GM19351 (cell line): ENCODE measurements around the gene CHRNG.

Source experiments
- ATAC-seq: cut with Tn5 transposase; IDR thresholded peaks from one replicate; pipeline ENCODE4 v1.9.1; 2021; ENCODE audit warnings: mild to moderate bottlenecking, moderate library complexity; ENCODE audit not compliant: unreplicated experiment

The CHRNG gene

GRCh38 chr2:232505856-232506255 lies 33.6 kb upstream of the CHRNG start:
- no peak for ATAC-seq

DNA sequence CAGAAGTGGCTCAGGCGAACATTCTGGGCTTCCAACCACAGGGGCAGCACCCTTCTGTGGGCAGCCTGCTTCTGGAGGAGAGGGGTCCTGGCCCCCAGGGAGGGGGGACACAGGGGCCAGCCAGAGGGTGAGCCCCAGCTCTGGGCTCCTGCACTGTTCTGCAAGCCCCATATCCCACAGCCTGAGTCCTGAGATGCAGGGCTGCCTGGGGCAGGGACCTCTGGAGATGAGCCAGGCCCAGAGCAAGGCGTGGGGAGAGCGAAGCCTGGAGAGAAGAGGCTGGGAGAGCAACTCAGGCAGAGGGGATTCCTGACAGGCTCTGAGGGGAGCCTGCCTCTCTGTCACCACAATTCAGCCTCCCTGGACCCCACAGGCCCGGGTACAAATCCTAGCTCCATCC lies 32.8 kb upstream of the CHRNG start:
- no peak for ATAC-seq

DNA sequence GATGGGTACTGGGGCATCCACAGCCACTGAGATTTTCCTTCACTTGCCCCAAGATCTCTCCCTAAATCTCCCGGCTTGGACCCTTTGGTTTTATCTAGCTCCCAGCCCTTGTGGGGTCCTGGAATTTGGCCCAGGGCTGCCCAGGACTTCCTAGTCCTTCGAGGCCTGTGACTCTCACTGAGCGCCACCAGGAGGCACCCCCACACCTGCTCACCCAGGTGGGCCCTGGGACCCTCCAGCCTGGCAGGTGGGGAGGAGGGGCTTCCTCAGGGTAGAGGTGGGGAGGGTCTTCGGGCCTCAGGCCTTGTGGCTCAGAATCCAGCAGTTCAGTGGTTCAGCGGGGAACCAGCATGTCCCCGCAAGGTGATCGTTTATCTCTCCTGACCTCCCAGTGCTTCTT lies 31.2 kb upstream of the CHRNG start:
- no peak for ATAC-seq

DNA sequence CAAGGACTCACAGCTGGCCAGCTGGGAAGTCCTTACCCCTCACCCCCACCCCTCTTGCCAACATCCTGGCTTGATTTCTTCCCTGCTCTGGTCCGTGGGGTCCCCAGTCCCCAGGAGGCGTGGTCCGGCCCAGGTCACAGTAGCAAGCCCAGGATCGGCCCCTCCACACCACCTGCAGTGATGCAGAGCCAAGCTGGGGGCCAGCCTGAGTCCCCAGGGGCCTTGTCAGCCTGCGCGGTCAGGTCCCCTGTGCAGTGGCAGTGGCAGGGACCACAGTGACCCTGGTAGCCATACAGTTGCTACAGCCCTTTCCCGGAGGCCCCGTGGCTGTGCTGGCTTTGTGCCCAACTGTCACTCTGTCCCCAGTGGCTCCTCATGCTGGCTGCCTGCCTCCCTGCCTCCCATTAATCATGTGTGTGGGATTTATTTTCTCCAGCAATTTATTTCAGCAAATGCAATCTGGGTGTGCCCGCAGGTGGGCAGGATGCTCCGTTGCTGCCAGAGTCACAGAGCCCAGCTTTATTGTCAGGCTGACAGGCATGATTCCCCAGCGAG lies 28.1 kb upstream of the CHRNG start:
- no peak for ATAC-seq

DNA sequence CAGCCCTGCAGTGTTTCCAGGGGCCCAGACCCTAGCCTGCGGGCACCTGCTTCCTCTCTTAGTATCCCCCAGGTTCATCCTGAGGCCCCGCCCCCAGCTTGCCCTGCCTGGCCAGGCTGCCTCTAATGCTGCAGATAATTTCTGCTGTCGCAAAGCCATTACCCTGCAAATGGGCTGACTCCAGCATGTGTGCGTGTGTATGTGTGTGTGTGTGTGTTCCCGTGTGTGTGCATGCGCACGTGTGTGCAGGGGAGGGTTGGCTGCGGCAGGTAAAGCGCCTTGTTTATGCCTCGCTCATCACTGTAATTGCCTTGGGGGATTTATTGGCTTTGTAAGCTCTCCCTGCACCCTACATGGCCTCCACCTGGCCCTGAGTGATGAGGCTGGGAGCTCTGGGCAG lies 26.9 kb upstream of the CHRNG start:
- ATAC-seq = no peak

GRCh38 chr2:232513353-232513752 lies 26.1 kb upstream of the CHRNG start:
- no peak for ATAC-seq

- ATAC-seq = no peak
Measured at GRCh38 chr2:232515639-232516038, 23.9 kb upstream of the CHRNG start.

DNA sequence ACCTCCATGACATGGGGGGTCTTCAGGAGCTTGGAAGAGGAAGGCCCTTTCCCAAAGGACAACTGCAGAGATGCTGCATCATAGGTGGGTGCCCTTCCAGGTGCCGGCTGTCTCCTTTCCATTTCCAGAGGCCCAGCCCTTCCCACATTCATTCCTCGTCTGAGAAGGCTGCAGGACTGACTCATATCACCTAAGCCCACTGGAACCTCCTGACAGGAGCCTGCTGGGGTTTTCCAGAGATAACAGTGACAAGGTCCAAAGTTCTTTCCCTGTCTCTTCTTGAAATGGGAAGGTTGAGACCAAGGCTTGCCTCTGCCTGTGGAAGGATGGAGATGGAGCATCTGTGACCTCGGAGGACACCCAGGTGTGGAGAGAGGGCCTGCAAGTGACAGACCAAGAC lies 22.9 kb upstream of the CHRNG start:
- no peak for ATAC-seq

GRCh38 chr2:232518844-232519243 lies 20.6 kb upstream of the CHRNG start:
- no peak for ATAC-seq

DNA sequence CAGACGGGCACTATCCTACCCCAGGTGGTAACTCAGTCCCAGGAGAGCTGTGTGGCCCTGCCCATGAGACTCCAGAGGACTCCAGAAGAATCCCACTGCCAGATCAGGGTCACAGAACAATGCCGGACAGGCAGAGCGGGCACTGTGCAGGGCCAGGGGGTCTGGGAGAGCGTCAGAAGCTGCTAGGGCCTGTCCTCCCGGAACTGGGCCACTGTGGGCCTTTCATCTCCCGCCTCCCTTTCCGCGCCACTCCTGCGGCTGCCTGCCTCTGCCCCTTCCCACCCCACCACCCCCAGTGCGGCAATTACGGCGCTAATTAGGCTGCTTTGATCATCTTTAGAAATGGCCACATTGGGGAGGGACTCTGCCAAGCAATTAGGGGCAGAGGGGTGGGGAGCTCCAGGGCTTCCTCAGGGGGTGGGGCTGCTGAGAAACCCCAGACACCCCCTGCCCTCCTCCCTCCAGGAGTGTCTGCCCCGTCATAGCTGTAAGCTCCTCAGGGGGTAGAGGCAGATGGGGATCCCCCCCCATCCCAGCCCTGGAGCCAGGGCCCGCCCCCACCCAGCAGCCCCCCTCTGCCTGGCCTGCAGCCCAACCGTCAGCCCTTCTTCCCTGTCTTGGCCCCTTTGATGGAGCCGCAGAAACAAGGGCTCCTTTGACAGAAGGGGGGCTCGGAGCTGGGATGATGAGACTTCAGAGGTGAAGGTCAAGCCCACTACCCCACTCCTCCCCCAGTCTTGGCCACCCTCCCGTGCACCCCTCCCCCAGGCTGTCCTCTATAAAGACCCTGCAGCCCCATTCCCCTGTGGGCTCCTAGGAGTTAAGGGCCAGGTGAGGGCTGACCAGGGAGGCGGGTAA lies 19.7 kb upstream of the CHRNG start, which contains the start of gene PRSS56:
Gene PRSS56, plus strand, starts transcription at position 808 of the 858 bp plus-strand sequence. CDS start 211 bp downstream, outside the sequence.
- no peak for ATAC-seq

- ATAC-seq = no peak
Measured at GRCh38 chr2:232520489-232520888, 19.0 kb upstream of the CHRNG start.

GRCh38 chr2:232521098-232521497 lies 18.4 kb upstream of the CHRNG start:
- no peak for ATAC-seq

DNA sequence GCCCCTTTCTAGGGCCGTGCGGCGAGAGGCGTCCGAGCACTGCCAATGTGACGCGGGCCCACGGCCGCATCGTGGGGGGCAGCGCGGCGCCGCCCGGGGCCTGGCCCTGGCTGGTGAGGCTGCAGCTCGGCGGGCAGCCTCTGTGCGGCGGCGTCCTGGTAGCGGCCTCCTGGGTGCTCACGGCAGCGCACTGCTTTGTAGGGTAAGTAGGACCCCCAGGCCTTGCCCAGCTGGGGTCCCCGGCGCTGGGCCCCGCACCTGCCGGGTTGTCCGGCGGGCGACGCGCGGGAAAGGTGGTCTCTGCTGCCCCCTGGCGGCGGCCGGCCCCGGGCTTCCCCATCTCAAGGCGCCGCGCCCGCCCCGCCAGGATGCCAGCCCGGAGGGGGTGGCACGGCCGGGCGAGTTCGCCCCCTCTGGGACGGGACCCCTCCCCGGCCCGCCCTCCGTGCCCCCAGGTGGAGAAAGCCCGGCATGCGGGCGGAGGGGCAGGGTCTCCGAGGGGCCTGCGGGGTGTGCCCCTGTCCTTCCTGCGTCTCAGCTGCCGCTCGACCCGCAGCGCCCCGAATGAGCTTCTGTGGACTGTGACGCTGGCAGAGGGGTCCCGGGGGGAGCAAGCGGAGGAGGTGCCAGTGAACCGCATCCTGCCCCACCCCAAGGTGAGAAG lies 17.4 kb upstream of the CHRNG start:
- ATAC-seq = peak; percentile 45

DNA sequence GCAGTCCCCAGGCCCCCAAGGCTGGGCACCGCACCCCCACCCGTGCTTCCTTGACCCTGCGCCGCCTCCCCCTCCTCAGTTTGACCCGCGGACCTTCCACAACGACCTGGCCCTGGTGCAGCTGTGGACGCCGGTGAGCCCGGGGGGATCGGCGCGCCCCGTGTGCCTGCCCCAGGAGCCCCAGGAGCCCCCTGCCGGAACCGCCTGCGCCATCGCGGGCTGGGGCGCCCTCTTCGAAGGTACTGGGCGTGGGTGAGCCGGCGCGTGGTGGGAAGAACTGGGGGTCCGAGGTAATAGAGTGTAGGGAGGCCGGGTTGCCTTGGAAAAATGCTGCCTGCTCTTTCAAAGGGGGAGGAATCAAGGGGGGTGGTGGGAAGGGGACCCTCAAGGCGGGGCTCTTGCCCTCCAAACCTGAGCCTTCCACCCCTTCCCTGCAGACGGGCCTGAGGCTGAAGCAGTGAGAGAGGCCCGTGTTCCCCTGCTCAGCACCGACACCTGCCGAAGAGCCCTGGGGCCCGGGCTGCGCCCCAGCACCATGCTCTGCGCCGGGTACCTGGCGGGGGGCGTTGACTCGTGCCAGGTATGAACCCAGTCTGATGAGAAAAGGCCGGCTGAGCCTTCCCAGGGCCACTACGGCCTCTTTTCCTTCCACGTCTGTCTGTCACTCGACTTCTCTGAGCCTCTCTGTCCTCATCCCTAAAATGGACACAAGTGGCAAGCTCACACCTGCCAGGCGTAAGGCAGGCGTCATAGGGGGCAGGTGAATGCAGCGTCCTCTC lies 16.7 kb upstream of the CHRNG start:
- no peak for ATAC-seq

GRCh38 chr2:232523402-232523681 lies 16.1 kb upstream of the CHRNG start:
- ATAC-seq = no peak

DNA sequence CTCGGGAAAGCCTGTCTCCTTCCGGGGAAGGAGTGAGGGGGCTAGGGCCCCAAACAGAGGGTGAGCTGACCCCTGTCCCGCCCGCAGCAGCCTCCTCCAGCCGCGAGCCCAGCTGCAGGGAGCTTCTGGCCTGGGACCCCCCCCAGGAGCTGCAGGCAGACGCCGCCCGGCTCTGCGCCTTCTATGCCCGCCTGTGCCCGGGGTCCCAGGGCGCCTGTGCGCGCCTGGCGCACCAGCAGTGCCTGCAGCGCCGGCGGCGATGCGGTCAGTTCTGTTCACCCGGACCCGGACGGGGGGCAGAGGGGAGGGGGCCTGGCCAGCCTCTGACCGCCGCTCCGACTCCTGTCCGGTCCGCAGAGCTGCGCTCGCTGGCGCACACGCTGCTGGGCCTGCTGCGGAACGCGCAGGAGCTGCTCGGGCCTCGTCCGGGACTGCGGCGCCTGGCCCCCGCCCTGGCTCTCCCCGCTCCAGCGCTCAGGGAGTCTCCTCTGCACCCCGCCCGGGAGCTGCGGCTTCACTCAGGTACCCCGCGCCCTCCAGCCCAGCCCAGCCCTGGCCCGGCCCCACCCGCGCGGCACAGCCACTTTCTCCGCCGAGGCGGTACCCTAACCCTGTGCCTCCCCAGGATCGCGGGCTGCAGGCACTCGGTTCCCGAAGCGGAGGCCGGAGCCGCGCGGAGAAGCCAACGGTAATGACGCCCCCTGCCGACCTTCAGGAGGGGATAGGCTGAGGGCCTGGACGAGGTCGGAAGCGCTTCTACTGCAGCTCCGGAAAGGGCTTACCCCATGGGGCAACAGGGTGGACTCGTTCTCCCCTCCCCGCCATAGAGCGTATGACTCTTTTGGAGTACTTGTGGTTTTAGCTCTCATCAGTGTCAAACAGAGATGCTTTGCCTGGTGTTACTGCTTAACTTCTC lies 15.6 kb upstream of the CHRNG start:
- no peak for ATAC-seq

DNA sequence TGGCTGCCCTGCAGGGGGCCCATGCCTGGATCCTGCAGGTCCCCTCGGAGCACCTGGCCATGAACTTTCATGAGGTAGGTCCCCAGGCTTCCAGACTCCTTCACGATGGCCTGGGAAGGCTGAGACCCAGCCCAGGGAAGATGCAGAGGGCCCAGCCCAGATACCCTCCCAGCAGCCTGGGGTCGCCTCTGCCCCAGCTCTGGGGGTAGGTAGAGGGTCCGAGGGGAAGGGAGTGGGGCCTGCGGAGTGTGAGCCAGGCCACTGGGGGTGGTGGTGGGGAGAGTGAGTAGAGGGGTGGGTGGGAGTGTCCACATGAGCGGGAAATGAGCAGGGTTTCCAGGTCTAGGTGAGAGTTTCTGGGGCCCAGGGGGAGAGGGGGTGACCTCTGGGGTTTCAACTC lies 14.7 kb upstream of the CHRNG start:
- no peak for ATAC-seq

DNA sequence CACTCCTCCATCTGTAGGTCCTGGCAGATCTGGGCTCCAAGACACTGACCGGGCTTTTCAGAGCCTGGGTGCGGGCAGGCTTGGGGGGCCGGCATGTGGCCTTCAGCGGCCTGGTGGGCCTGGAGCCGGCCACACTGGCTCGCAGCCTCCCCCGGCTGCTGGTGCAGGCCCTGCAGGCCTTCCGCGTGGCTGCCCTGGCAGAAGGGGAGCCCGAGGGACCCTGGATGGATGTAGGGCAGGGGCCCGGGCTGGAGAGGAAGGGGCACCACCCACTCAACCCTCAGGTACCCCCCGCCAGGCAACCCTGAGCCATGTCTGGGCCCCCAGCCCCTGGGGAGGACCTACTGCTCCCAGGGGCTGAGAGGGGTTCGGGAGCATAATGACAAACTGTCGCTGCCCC lies 14.3 kb upstream of the CHRNG start:
- no peak for ATAC-seq

DNA sequence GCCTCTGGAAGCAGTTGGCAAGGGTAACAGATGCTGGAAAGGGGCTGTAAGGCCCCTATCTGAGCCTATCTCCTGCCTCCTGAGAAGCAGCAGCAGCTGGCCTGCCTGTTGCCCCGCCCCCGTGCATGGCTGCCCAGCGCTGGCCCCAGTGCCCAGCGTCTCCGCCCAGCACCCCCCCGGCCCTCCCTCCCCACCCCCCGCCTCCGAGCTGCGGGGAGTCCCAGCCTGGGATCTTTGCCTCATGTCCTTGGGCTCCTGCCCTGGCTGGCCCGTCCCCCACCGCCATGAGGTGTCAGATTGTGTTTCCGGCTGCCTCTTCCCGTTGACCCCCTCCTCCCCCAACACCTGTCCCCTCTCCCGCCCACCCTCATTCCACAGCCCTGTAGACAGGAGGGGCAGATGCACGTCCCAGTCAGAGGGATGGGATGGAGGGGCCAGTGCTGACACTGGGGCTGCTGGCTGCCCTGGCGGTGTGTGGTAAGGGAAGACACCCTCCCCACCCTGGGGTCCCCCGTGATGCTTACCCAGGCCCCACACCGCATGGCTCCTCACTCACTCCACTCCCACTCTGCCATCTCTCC lies 13.6 kb upstream of the CHRNG start, which contains the start of gene CHRND:
Gene CHRND, plus strand, starts transcription at position 370 of the 581 bp plus-strand sequence. Its CDS starts 56 bp downstream, at position 426.
- ATAC-seq = no peak

- no peak for ATAC-seq
Measured at GRCh38 chr2:232526372-232526941, 13.0 kb upstream of the CHRNG start.
